Right lobe of liver (tissue), 4 donors: ENCODE data around the gene DPAGT1.

Experiments
- POLR2A ChIP-seq: fragments of 450-650 bp; IDR thresholded peaks from one replicate; pipeline ENCODE4 v1.6.1; 2017; ENCODE audit warnings: antibody characterized with exemption, mild to moderate bottlenecking
- TF ChIP-seq, protein P1 (sequence below), 4 donors: fragments of 200-600 bp in 3 of 4; fragments of 450-650 bp in 1 of 4; IDR thresholded peaks; one replicate each; pipeline versions ENCODE4 v1.5.1 to v1.8.0; 2016 to 2022; ENCODE audit warnings: antibody characterized with exemption in 4 of 4, mild to moderate bottlenecking in 2 of 4
- donor health status: DM: no; HTN: no; CAD: no.
- donor health status: DM: no; HTN: no; CAD: no.
- donor health status: DM: no; HTN: yes; CAD: no.

DNA sequence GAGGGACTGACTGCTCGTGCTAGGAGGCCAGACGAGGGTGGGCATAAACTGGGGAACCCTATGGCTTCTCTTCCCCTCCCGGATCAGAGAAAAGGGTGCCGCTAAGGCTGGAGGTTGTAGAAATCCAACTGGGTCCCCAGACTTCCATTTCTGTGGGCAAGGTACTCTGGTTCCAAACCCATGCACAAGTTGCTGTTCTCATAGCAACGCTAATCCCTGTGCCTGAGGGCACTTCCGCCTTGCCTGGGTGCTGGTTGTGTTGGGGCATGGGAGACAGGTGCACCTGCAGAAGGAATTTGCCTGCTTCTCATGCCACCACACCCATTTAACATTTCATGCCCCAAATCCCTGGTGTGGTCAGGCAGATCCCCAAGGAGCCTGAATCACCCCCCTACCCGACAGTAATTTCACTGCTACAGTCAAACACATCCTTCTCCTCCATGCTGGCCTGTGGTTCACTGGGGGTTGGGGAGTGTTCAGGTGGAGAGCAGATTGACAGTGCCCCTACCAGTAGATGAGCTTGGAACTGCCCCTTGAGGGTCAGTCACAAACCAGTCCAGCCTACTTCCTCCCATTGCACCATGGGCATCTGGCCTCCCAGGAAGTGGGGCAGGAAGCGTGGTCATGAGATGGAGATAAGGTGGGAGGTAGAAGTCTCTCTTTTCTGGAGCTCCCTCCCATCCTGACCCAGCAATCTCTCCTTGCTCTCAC, 6.6 kb upstream of the DPAGT1 start:
- TF ChIP-seq, protein P1, sequence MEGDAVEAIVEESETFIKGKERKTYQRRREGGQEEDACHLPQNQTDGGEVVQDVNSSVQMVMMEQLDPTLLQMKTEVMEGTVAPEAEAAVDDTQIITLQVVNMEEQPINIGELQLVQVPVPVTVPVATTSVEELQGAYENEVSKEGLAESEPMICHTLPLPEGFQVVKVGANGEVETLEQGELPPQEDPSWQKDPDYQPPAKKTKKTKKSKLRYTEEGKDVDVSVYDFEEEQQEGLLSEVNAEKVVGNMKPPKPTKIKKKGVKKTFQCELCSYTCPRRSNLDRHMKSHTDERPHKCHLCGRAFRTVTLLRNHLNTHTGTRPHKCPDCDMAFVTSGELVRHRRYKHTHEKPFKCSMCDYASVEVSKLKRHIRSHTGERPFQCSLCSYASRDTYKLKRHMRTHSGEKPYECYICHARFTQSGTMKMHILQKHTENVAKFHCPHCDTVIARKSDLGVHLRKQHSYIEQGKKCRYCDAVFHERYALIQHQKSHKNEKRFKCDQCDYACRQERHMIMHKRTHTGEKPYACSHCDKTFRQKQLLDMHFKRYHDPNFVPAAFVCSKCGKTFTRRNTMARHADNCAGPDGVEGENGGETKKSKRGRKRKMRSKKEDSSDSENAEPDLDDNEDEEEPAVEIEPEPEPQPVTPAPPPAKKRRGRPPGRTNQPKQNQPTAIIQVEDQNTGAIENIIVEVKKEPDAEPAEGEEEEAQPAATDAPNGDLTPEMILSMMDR (IDR thresholded peaks at IDR 0.05), result no peak
- TF ChIP-seq POLR2A, result no peak
